Upper lobe of left lung (tissue), 4 donors: Measurements from ENCODE around the gene PPM1A.
"Not testable (repeated sequence)": the region's sequence is repeated elsewhere in the genome, so short reads cannot be mapped to it uniquely, and the experiment has no call there.

ENCODE experiments used
- CTCF ChIP-seq, 6 experiments: fragments of 450-650 bp in 4 of 6; fragments of 200-600 bp in 2 of 6; sonication (generic) in 2 of 6; IDR thresholded peaks; one replicate each; pipeline ENCODE4 v1.5.1; 2016 to 2019; ENCODE audit warnings: antibody characterized with exemption in 6 of 6
- EP300 ChIP-seq, 4 donors: sonication (generic); formaldehyde crosslinking; IDR thresholded peaks; one replicate each; pipeline ENCODE4 v1.5.1; 2017; ENCODE audit warnings: antibody characterized with exemption in 4 of 4, control low read depth in 2 of 4

GRCh38 chr14:60320860-60321259 lies 71.8 kb downstream of the PPM1A start:
- not testable (repeated sequence) for TF ChIP-seq CTCF, EP300 (IDR thresholded peaks at IDR 0.05)
